ENCODE data around the gene ZNF653. TPM values are rescaled to one million over a fixed set of nuclear protein-coding genes. Genes with fewer than 3 reads are reported as not detected.
"Not testable (repeated sequence)": the region's sequence is repeated elsewhere in the genome, so short reads cannot be mapped to it uniquely, and the experiment has no call there.

Gene ZNF653
- total RNA-seq, 1 donor from 2014 or later: 5.3 TPM

- peak; percentile 55 to 92 for DNase-seq (ENCODE audit: low read depth in 2 of 2)
Observed at GRCh38 chr19:11481534-11482383, 23.9 kb downstream of the ZNF653 start.

GRCh38 chr19:11480715-11481533 is 24.7 kb downstream of the ZNF653 start, which contains the start of gene ELAVL3:
TSS of gene ELAVL3 (minus strand) at chr19:11481046. CDS start at chr19:11480608, 438 bp downstream.
- no peak for DNase-seq (ENCODE audit: low read depth in 2 of 2)

GRCh38 chr19:11479898-11480714 is 25.5 kb downstream of the ZNF653 start:
- DNase-seq (ENCODE audit: low read depth in 2 of 2): no peak

- peak in 1 of 2 donors; percentile 23 for DNase-seq (ENCODE audit: low read depth in 2 of 2)
Observed at GRCh38 chr19:11479090-11479897, 26.3 kb downstream of the ZNF653 start.

- no peak for DNase-seq (ENCODE audit: low read depth in 2 of 2)
Observed at GRCh38 chr19:11478167-11479089, 27.2 kb downstream of the ZNF653 start.

- no peak for DNase-seq (ENCODE audit: low read depth in 2 of 2)
Observed at GRCh38 chr19:11475861-11476260, 29.8 kb downstream of the ZNF653 start.

GRCh38 chr19:11475343-11475742 is 30.3 kb downstream of the ZNF653 start:
- DNase-seq (ENCODE audit: low read depth in 2 of 2): not testable (repeated sequence)

- no peak for DNase-seq (ENCODE audit: low read depth in 2 of 2)
Observed at GRCh38 chr19:11473725-11474124, 31.9 kb downstream of the ZNF653 start.

- not testable (repeated sequence) for DNase-seq (ENCODE audit: low read depth in 2 of 2)
Observed at GRCh38 chr19:11468266-11468845, 37.3 kb downstream of the ZNF653 start.

- DNase-seq (ENCODE audit: low read depth in 2 of 2): no peak
Observed at GRCh38 chr19:11465600-11465999, 40.0 kb downstream of the ZNF653 start.

- DNase-seq (ENCODE audit: low read depth in 2 of 2): no peak
Observed at GRCh38 chr19:11464333-11465265, 41.0 kb downstream of the ZNF653 start.

GRCh38 chr19:11463391-11463790 is 42.2 kb downstream of the ZNF653 start:
- no peak for DNase-seq (ENCODE audit: low read depth in 2 of 2)

GRCh38 chr19:11461453-11461852 is 44.2 kb downstream of the ZNF653 start:
- DNase-seq (ENCODE audit: low read depth in 2 of 2): no peak

GRCh38 chr19:11460207-11460606 is 45.4 kb downstream of the ZNF653 start:
- no peak for DNase-seq (ENCODE audit: low read depth in 2 of 2)

GRCh38 chr19:11458912-11459311 is 46.7 kb downstream of the ZNF653 start:
- not testable (repeated sequence) for DNase-seq (ENCODE audit: low read depth in 2 of 2)

- DNase-seq (ENCODE audit: low read depth in 2 of 2): no peak
Observed at GRCh38 chr19:11458236-11458900, 47.3 kb downstream of the ZNF653 start.

- DNase-seq (ENCODE audit: low read depth in 2 of 2): no peak
Observed at GRCh38 chr19:11457831-11458230, 47.8 kb downstream of the ZNF653 start.

Data from dermis microvascular lymphatic vessel endothelial cell (primary cell).